Ishikawa (cell line): ENCODE results near the gene TUBGCP2.

ENCODE experiments used
- CEBPB ChIP-seq: IDR thresholded peaks from 2 replicates; pipeline ENCODE4 v1.6.1; 2012
- NFIC ChIP-seq: IDR thresholded peaks from 2 replicates; pipeline ENCODE4 v1.6.1; 2012
- YY1 ChIP-seq: IDR thresholded peaks from 2 replicates; pipeline ENCODE4 v1.6.1; 2012; ENCODE audit warnings: low read depth

GRCh38 chr10:133308421-133309099 lies at the start of gene TUBGCP2, which contains the start of gene ZNF511:
- TF ChIP-seq CEBPB (peak; percentile 10; the same call in 1 of the 2 replicates), NFIC (peak; percentile 27; the same call in 1 of the 2 replicates), YY1 (no peak; the same call in 1 of the 2 replicates)
